ENCODE data around the gene ZNF580.

The ZNF580 gene

DNA sequence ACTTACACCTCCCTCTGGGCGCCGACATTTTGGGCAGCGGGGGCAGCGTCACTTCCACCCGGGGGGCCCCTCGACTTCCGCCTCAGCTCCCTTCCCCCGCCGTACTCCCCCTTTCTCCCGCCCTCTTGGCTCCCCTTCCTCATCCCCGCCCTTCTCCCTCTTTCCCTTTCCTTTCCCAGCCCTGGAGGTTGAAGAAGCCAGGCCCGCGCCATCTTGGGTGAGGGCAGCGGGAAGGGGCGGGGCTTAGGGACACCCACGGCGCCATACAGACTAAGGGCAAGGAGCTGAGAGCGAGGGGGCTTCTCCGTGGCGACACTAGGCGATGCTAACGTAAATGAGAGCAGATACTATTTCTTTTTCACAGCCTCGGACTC is 41.3 kb upstream of the ZNF580 start, which contains the start of gene FIZ1:
Gene FIZ1 (minus strand): TSS at position 50 of the 374 bp plus-strand sequence. CDS start 1,652 bp downstream, outside the sequence.
- ATAC-seq: peak; percentile 90
- TF ChIP-seq ZNF70 (CRISPR knock-in tag; IDR thresholded peaks at IDR 0.05): no peak

DNA sequence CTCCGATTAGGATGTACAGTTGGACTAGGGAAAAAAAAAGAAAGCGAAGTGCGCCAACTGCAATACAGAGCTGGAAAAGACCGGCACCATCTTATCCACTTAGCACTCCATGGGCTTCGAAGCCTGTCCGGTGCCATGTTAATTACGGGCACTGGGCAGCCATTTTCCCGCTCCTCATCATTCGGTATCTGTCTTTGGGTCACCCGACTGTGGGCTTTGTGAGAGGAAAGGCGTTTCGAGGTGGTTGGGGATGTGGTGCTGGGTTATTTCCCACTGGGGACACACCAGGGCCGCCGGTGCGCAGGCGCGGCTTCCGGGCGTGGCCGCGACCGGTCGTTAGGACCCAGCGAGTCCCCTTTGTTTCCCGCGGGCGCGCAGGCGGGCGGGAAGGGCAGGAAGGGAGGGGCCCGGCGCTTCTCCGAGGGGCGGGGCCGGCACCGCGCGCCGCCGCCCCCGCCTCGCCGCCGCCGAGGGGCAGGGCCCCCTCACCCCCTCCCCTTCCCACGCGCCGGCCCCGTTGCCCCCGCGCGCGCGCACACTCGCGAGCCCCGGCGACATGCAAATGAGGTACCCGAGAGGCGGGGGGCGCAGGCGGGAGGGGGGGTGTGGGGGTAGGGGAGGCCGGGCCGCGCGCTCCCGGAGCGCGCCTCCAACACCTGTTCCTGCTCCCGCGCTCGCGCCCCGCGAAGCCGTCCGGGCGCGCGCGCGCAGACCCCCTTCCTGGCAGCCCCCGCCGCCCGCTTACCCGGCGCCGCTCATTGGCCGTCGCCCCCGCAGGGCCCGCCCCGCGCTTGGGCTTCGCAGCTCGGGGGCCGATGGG is 40.8 kb upstream of the ZNF580 start, which contains the start of gene ZNF524:
Gene ZNF524 (plus strand): TSS at position 447 of the 820 bp plus-strand sequence. CDS start 1,825 bp downstream, outside the sequence.
- ATAC-seq: peak; percentile 74
- TF ChIP-seq, protein P1, sequence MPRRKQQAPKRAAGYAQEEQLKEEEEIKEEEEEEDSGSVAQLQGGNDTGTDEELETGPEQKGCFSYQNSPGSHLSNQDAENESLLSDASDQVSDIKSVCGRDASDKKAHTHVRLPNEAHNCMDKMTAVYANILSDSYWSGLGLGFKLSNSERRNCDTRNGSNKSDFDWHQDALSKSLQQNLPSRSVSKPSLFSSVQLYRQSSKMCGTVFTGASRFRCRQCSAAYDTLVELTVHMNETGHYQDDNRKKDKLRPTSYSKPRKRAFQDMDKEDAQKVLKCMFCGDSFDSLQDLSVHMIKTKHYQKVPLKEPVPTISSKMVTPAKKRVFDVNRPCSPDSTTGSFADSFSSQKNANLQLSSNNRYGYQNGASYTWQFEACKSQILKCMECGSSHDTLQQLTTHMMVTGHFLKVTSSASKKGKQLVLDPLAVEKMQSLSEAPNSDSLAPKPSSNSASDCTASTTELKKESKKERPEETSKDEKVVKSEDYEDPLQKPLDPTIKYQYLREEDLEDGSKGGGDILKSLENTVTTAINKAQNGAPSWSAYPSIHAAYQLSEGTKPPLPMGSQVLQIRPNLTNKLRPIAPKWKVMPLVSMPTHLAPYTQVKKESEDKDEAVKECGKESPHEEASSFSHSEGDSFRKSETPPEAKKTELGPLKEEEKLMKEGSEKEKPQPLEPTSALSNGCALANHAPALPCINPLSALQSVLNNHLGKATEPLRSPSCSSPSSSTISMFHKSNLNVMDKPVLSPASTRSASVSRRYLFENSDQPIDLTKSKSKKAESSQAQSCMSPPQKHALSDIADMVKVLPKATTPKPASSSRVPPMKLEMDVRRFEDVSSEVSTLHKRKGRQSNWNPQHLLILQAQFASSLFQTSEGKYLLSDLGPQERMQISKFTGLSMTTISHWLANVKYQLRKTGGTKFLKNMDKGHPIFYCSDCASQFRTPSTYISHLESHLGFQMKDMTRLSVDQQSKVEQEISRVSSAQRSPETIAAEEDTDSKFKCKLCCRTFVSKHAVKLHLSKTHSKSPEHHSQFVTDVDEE (CRISPR knock-in tag; IDR thresholded peaks at IDR 0.05): peak; percentile 47; the same call in 1 of the 2 replicates
- TF ChIP-seq PPARA (CRISPR knock-in tag; IDR thresholded peaks at IDR 0.05; ENCODE audit: borderline replicate concordance) (no peak), GLIS3 (CRISPR knock-in tag; IDR thresholded peaks at IDR 0.05) (peak; percentile 48; the same call in 1 of the 2 replicates), ZC3H10 (CRISPR knock-in tag; IDR thresholded peaks at IDR 0.05) (no peak), ZFP3 (CRISPR knock-in tag; IDR thresholded peaks at IDR 0.05) (no peak), SNAI2 (CRISPR knock-in tag; IDR thresholded peaks at IDR 0.05) (peak; percentile 13; the same call in 1 of the 2 replicates), ZFP30 (CRISPR knock-in tag; IDR thresholded peaks at IDR 0.05) (no peak), TOX (CRISPR knock-in tag; IDR thresholded peaks at IDR 0.05; ENCODE audit: borderline replicate concordance) (no peak)
- TF ChIP-seq, protein P2, sequence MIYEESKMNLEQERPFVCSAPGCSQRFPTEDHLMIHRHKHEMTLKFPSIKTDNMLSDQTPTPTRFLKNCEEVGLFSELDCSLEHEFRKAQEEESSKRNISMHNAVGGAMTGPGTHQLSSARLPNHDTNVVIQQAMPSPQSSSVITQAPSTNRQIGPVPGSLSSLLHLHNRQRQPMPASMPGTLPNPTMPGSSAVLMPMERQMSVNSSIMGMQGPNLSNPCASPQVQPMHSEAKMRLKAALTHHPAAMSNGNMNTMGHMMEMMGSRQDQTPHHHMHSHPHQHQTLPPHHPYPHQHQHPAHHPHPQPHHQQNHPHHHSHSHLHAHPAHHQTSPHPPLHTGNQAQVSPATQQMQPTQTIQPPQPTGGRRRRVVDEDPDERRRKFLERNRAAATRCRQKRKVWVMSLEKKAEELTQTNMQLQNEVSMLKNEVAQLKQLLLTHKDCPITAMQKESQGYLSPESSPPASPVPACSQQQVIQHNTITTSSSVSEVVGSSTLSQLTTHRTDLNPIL (CRISPR knock-in tag; IDR thresholded peaks at IDR 0.05; ENCODE audit: low read depth): no peak
- TF ChIP-seq, protein P3, sequence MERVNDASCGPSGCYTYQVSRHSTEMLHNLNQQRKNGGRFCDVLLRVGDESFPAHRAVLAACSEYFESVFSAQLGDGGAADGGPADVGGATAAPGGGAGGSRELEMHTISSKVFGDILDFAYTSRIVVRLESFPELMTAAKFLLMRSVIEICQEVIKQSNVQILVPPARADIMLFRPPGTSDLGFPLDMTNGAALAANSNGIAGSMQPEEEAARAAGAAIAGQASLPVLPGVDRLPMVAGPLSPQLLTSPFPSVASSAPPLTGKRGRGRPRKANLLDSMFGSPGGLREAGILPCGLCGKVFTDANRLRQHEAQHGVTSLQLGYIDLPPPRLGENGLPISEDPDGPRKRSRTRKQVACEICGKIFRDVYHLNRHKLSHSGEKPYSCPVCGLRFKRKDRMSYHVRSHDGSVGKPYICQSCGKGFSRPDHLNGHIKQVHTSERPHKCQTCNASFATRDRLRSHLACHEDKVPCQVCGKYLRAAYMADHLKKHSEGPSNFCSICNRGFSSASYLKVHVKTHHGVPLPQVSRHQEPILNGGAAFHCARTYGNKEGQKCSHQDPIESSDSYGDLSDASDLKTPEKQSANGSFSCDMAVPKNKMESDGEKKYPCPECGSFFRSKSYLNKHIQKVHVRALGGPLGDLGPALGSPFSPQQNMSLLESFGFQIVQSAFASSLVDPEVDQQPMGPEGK (CRISPR knock-in tag; IDR thresholded peaks at IDR 0.05; ENCODE audit: borderline replicate concordance): no peak

DNA sequence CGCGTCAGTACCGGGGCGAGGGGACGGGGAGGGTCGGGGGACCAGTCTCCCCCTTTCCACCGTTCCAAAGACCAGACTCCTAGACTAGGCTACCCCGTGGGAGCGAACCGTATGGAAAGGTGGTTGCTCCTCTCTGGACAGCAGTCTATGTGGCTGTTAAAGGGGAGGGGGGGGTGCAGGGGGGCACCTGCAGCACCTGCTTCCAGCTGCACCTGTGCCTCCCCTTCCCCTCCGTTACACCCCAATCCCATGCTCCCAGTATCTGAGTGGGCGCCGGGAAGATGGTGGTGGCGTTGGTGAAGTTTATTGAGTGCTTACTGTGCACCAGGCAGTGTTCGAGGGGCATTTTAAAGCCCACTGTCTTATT is 40.2 kb upstream of the ZNF580 start:
- TF ChIP-seq GLIS3 (CRISPR knock-in tag; IDR thresholded peaks at IDR 0.05) (no peak), CSDC2 (CRISPR knock-in tag; IDR thresholded peaks at IDR 0.05) (no peak), TOX (CRISPR knock-in tag; IDR thresholded peaks at IDR 0.05; ENCODE audit: borderline replicate concordance) (no peak), ZNF565 (CRISPR knock-in tag; conservative IDR thresholded peaks at IDR 0.05; ENCODE audit: low read depth) (no peak), SNAI2 (CRISPR knock-in tag; IDR thresholded peaks at IDR 0.05) (no peak), TCF4 (CRISPR knock-in tag; IDR thresholded peaks at IDR 0.05; ENCODE audit: borderline replicate concordance) (no peak), ZNF70 (CRISPR knock-in tag; IDR thresholded peaks at IDR 0.05) (no peak), OSR1 (CRISPR knock-in tag; IDR thresholded peaks at IDR 0.05) (no peak), BACH2 (CRISPR knock-in tag; IDR thresholded peaks at IDR 0.05; ENCODE audit: borderline replicate concordance) (no peak), ZNF8 (CRISPR knock-in tag; IDR thresholded peaks at IDR 0.05) (no peak)
- TF ChIP-seq, protein P3 (CRISPR knock-in tag; IDR thresholded peaks at IDR 0.05; ENCODE audit: borderline replicate concordance): no peak
- TF ChIP-seq, protein P4, sequence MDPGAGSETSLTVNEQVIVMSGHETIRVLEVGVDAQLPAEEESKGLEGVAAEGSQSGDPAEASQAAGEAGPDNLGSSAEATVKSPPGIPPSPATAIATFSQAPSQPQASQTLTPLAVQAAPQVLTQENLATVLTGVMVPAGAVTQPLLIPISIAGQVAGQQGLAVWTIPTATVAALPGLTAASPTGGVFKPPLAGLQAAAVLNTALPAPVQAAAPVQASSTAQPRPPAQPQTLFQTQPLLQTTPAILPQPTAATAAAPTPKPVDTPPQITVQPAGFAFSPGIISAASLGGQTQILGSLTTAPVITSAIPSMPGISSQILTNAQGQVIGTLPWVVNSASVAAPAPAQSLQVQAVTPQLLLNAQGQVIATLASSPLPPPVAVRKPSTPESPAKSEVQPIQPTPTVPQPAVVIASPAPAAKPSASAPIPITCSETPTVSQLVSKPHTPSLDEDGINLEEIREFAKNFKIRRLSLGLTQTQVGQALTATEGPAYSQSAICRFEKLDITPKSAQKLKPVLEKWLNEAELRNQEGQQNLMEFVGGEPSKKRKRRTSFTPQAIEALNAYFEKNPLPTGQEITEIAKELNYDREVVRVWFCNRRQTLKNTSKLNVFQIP (CRISPR knock-in tag; IDR thresholded peaks at IDR 0.05; ENCODE audit: borderline replicate concordance, low read depth): no peak
- no peak for ATAC-seq
